ENCODE measurements around the gene ACBD5. TPM values are rescaled to one million over a fixed set of nuclear protein-coding genes. Genes with fewer than 3 reads are reported as not detected.

ACBD5 gene
- total and polyA plus RNA-seq, 2 experiments from 2014 or later: 16.2 to 30.7 TPM

DNA sequence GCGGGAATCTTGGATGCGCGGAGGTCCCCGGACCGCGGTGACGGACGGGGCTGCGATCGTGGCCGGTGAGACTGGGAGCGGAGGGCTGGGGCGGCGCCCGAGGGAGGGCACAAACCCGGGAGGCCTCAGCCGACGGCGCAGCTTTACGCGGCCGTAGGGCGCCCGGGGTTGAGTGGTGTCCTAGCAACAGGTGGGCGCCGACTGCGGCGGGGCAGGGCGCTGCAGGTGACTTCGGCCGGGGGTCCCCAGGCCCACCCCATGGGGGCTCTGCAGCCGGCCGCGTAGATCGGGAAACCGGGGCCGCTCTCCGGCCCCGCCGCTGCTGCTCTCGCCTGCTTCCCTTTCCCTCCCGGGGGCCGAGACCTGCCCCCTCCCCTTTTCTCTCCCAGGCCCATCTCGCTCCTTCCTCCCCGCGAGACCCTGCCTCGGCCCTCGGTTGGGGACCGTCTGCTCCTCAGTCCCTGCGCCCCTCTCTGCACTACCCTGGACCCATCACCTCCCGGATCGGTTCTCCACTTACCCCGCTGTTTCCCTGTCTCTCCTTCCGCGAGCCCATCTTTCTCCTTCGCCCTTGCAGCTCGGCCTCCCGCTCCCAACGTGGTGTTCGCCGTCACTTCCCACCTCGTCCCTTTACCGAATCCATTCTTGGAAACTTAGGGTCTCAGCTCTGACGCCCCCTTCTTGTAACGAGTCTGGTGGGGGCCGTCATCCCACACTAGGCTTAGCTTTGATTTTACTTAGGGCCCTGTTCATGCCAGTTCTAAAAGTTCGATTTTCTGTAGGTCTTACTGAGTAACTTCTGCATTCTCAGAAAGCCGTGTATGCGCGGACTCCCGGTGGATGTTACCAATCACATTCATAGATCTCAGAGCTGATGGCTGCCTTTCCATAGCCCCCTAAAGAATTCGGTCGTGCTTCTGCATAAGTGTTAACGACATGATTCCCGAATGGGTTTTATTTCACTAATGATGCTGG is 18.5 kb upstream of the ACBD5 start:
- Histone ChIP-seq H3K4me3 (peak overlapping the region; percentile 79), H3K9me2 (replicated peaks; ENCODE audit: insufficient read depth) (no peaks in the 10 kb centered on the region), H3K4me2 (peak overlapping the region; percentile 98), H2AFZ (peak overlapping the region; percentile 81), H3K79me2 (no peaks in the 10 kb centered on the region), H3K27me3 (peaks cover 55% of the 10 kb centered on the region), H3K4me1 (ENCODE audit: insufficient read depth) (no peaks in the 10 kb centered on the region), H3K9me3 (ENCODE audit: low read depth) (no peaks in the 10 kb centered on the region), H3K27ac (no peak overlapping the region), H3K36me3 (replicated peaks; ENCODE audit: insufficient read depth, low read depth) (no peaks in the 10 kb centered on the region), H4K20me1 (ENCODE audit: insufficient read depth, poor library complexity, severe bottlenecking) (no peaks in the 10 kb centered on the region)
- TF ChIP-seq EZH2phosphoT487 (IDR thresholded peaks at IDR 0.05; ENCODE audit: low read depth, severe bottlenecking, unreplicated experiment) (no peak), EZH2 (IDR thresholded peaks at IDR 0.05; ENCODE audit: borderline replicate concordance) (peak; percentile 83)
- 4% methylated on average over 41 of the region's 75 CpGs for WGBS (ENCODE audit: low lambda C conversion rate, missing lambda C conversion rate)
- peak; percentile 58 for DNase-seq (ENCODE audit: low spot score)

DNA sequence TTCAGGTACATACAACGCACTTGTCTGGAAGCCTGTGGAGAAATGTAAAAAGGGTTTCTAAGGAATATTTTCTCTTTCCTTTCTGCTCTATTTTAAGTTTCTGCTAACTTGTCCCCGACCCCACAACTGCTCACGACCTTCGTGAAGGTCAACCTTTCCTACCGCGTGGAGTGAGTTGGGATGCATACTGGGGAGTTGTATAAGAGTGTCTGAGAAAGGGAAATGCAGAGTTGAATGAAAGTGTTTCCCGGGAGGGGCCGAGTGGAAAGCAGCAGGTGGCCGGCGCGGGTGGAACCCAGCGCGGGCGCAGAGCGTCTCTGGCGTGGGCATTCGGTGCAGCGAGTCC is 17.9 kb upstream of the ACBD5 start:
- TF ChIP-seq EZH2 (IDR thresholded peaks at IDR 0.05; ENCODE audit: borderline replicate concordance): no peak
- TF ChIP-seq, protein P1, sequence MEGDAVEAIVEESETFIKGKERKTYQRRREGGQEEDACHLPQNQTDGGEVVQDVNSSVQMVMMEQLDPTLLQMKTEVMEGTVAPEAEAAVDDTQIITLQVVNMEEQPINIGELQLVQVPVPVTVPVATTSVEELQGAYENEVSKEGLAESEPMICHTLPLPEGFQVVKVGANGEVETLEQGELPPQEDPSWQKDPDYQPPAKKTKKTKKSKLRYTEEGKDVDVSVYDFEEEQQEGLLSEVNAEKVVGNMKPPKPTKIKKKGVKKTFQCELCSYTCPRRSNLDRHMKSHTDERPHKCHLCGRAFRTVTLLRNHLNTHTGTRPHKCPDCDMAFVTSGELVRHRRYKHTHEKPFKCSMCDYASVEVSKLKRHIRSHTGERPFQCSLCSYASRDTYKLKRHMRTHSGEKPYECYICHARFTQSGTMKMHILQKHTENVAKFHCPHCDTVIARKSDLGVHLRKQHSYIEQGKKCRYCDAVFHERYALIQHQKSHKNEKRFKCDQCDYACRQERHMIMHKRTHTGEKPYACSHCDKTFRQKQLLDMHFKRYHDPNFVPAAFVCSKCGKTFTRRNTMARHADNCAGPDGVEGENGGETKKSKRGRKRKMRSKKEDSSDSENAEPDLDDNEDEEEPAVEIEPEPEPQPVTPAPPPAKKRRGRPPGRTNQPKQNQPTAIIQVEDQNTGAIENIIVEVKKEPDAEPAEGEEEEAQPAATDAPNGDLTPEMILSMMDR (IDR thresholded peaks at IDR 0.05; ENCODE audit: poor library complexity): no peak
- TF ChIP-seq EZH2phosphoT487 (IDR thresholded peaks at IDR 0.05; ENCODE audit: low read depth, severe bottlenecking, unreplicated experiment): no peak
- H3K27me3 ChIP-seq: peaks cover 55% of the 10 kb centered on the region
- H3K27ac ChIP-seq: no peak overlapping the region
- peak overlapping the region; percentile 79 for H3K4me3 ChIP-seq
- no peaks in the 10 kb centered on the region for H3K9me3 ChIP-seq (ENCODE audit: low read depth)
- no peaks in the 10 kb centered on the region for H3K36me3 ChIP-seq (replicated peaks; ENCODE audit: insufficient read depth, low read depth)
- no peaks in the 10 kb centered on the region for H3K9me2 ChIP-seq (replicated peaks; ENCODE audit: insufficient read depth)
- H3K4me2 ChIP-seq: peak overlapping the region; percentile 98
- H3K4me1 ChIP-seq (ENCODE audit: insufficient read depth): no peaks in the 10 kb centered on the region
- peak overlapping the region; percentile 81 for H2AFZ ChIP-seq
- no peaks in the 10 kb centered on the region for H3K79me2 ChIP-seq
- no peaks in the 10 kb centered on the region for H4K20me1 ChIP-seq (ENCODE audit: insufficient read depth, poor library complexity, severe bottlenecking)
- 8% methylated on average over 17 of the region's 18 CpGs for WGBS (ENCODE audit: low lambda C conversion rate, missing lambda C conversion rate)
- DNase-seq (ENCODE audit: low spot score): no peak

DNA sequence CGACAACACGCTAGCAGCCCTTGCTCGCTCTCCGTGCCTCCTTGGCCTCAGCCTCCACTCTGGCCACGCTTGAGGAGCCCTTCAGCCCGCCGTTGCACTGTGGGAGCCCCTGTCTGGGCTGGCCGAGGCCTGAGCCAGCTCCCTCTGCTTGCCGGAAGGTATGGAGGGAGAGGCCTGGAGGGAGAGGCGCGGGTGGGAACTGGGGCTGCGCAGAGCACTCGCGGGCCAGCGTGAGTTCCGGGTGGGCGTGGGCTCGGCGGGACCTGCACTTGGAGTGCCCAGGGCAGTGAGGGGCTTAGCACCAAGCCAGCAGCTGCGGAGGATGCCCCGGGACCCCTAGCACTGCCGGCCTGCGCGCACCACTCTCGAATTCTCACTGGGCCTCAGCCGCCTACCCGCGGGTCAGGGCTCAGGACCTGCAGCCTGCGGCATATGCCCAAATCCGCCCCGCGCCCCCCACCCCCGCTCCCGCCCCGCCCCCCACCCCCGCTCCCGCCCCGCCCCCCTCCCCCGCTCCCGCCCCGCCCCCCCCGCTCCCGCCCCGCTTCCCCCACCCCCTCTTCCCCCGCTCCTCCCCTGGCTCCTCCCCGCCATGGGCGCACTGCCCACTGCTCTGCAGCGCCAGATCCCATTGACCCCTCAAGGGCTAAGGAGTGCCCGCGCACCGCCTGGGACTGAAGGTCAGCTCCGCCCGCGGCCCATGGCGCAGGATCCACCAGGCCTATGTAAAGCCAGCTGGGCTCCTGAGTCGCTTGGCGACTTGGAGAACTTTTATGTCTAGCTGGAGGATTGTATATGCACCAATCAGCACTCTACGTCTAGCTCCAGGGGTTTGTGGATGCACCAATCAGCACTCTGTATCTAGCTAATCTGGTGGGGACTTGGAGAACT is 15.9 kb upstream of the ACBD5 start:
- H3K36me3 ChIP-seq (replicated peaks; ENCODE audit: insufficient read depth, low read depth): no peaks in the 10 kb centered on the region
- 98% methylated on average over 26 of the region's 58 CpGs for WGBS (ENCODE audit: low lambda C conversion rate, missing lambda C conversion rate)
- no peaks in the 10 kb centered on the region for H4K20me1 ChIP-seq (ENCODE audit: insufficient read depth, poor library complexity, severe bottlenecking)
- H2AFZ ChIP-seq: no peak overlapping the region
- H3K4me3 ChIP-seq: no peak overlapping the region
- H3K27me3 ChIP-seq: peaks cover 46% of the 10 kb centered on the region
- no peaks in the 10 kb centered on the region for H3K9me3 ChIP-seq (ENCODE audit: low read depth)
- H3K9me2 ChIP-seq (replicated peaks; ENCODE audit: insufficient read depth): no peaks in the 10 kb centered on the region
- H3K4me1 ChIP-seq (ENCODE audit: insufficient read depth): no peaks in the 10 kb centered on the region
- no peaks in the 10 kb centered on the region for H3K79me2 ChIP-seq
- no peak overlapping the region for H3K4me2 ChIP-seq
- TF ChIP-seq EZH2 (IDR thresholded peaks at IDR 0.05; ENCODE audit: borderline replicate concordance): no peak
- TF ChIP-seq, protein P1 (IDR thresholded peaks at IDR 0.05; ENCODE audit: poor library complexity): no peak
- no peak for TF ChIP-seq EZH2phosphoT487 (IDR thresholded peaks at IDR 0.05; ENCODE audit: low read depth, severe bottlenecking, unreplicated experiment)
- no peak for DNase-seq (ENCODE audit: low spot score)
- no peak overlapping the region for H3K27ac ChIP-seq

All from hepatocyte (in vitro differentiated cells).